Fibroblast of pulmonary artery (primary cell): Measurements from ENCODE around the gene CCL1.
A peak's percentile ranks its signal among the peaks of the same experiment; 100 is the strongest.

Experiments used
- DNase-seq: peaks from one replicate; pipeline ENCODE4 v3.0.0-alpha.2; 2010; ENCODE audit warnings: low read depth
- H3K4me3 ChIP-seq: replicated peaks from 2 replicates; pipeline ENCODE4 v1.5.1; 2011; ENCODE audit warnings: low read depth, mild to moderate bottlenecking, control low read depth, low read length, moderate library complexity
- TF ChIP-seq, protein P1 (sequence below): IDR thresholded peaks from 2 replicates; pipeline ENCODE4 v1.5.1; 2011; ENCODE audit warnings: mild to moderate bottlenecking, control low read depth, low read length, inconsistent platforms; ENCODE audit errors: missing control alignments

The CCL1 gene

DNA sequence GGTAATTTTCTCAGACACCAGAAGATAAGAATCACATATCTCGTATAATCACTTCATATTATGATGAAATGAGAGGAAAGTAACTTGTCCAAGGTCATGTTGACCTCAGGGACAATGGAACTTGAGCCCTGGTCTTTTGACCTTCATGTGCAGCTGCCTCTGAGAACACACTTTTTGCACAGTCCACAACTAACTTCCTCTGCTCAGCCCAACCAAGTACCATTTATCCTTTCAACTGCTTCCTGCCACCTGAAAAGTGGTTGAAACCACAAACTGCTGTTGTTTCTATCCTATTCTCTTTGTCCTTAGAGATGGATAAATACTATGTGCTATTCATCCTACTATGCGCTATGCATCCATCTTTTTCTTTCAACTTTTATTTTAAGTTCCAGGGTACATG, 2.3 kb upstream of the CCL1 start:
- H3K4me3 ChIP-seq, result no peak overlapping the region
- TF ChIP-seq, protein P1, sequence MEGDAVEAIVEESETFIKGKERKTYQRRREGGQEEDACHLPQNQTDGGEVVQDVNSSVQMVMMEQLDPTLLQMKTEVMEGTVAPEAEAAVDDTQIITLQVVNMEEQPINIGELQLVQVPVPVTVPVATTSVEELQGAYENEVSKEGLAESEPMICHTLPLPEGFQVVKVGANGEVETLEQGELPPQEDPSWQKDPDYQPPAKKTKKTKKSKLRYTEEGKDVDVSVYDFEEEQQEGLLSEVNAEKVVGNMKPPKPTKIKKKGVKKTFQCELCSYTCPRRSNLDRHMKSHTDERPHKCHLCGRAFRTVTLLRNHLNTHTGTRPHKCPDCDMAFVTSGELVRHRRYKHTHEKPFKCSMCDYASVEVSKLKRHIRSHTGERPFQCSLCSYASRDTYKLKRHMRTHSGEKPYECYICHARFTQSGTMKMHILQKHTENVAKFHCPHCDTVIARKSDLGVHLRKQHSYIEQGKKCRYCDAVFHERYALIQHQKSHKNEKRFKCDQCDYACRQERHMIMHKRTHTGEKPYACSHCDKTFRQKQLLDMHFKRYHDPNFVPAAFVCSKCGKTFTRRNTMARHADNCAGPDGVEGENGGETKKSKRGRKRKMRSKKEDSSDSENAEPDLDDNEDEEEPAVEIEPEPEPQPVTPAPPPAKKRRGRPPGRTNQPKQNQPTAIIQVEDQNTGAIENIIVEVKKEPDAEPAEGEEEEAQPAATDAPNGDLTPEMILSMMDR, result no peak
- DNase-seq, result no peak

DNA sequence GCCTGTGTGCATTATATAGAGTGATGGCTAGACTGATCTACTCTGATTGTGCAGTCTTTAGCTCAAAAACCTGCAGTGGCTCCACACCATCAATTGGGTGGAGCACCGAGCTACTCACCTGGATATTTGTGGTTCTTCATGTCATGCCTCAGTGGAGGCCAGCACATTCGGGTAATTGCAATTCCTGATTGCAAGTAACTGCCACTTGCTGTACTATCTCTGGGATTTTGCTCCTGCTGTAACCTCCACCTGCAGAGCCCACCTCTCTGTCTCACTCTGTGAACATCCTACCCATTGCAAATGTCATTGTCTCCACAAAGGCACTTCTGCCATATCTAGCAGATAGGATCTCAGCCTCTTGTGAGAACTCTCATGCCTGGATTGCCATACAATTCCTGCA, 1.7 kb upstream of the CCL1 start:
- no peak for DNase-seq
- TF ChIP-seq, protein P1, result no peak
- no peak overlapping the region for H3K4me3 ChIP-seq

DNA sequence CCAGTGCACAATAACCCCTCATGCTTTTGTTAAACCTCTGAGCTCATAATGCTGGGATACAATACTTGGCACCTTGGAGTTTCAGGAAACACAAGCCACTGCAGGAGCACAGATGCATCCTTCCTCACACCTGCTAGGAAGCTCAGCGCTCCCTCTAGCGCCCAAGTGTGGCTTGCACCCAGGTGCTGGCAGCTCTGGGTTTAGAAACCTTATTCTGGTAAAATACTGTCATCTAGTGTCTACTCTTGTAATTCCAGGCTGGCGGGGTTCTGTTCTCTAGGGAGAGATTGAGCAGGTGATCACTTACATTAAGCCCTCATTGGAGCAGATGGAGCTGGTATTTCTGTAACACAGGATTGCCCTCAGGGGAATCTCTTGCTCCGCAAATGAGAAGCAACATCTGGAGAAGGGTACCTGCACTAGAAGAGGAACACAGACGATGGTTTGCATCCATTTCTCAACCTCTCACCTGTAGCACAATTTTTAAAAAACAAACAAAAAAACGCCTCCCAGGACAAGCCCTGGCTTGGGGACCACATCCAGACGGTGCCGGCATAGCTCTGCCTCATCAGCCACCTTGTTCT, 1.5 kb downstream of the CCL1 start:
- no peak overlapping the region for H3K4me3 ChIP-seq
- TF ChIP-seq, protein P1, result no peak
- peak; percentile 96 for DNase-seq

GRCh38 chr17:34360601-34361270, 2.3 kb downstream of the CCL1 start:
- H3K4me3 ChIP-seq, result no peak overlapping the region
- DNase-seq, result no peak
- TF ChIP-seq, protein P1, result no peak

GRCh38 chr17:34358631-34359030, 4.4 kb downstream of the CCL1 start:
- DNase-seq, result no peak
- TF ChIP-seq, protein P1, result no peak
- no peak overlapping the region for H3K4me3 ChIP-seq

DNA sequence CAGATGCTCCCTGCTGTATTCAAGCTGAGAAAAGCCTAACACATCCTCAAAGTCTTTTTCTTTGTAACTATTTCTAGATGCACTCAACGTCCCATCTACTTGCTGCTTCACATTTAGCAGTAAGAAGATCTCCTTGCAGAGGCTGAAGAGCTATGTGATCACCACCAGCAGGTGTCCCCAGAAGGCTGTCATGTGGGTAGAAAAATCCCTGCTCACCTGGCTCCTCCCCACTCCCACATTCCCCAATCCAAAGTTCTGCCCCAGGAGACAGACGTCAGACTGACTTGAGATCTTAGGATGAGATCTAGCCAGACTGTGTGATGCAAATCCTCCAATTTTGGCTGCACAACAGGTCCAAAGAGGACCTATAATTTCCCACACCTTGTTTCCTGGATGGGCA, 5.6 kb downstream of the CCL1 start:
- no peak overlapping the region for H3K4me3 ChIP-seq
- no peak for DNase-seq
- TF ChIP-seq, protein P1, result no peak

DNA sequence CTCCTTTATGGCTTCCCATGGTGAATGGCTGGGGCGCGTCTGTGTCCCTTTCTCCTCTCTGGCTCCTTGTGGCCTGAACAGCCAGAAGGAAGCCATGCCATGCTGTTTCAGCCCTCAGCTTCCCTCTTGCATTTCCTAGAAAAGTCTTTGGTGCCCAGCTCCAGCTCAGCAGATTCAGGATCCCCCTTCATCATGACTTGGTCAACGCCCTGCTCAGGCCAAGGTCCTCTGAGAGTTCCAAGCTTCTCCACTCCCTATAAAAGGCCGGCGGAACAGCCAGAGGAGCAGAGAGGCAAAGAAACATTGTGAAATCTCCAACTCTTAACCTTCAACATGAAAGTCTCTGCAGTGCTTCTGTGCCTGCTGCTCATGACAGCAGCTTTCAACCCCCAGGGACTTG, 6.8 kb downstream of the CCL1 start, which contains the start of gene CCL13:
Gene CCL13 (plus strand): TSS at position 287 of the 400 bp plus-strand sequence. CDS start 47 bp downstream, at position 334.
- TF ChIP-seq, protein P1, result no peak
- H3K4me3 ChIP-seq, result no peak within 1 kb of the TSS
- DNase-seq, result no peak
